Adipose tissue (tissue), 3 donors: ENCODE data around the gene SCO1. TPM values are rescaled to one million over a fixed set of nuclear protein-coding genes. Genes with fewer than 3 reads are reported as not detected.

Experiments used
- H3K27ac ChIP-seq: one replicate; pipeline ENCODE4 v1.5.1; 2013; ENCODE audit warnings: low read depth, low read length
- WGBS, 3 donors: extraction: QIAGEN DNeasy Blood & Tissue Kit; methylation state at CpG; one replicate each; pipeline ENCODE4 v1.1.7; 2013; 5-methylcytosine and 5-hydroxymethylcytosine counted together
- polyA plus RNA-seq, 3 donors: library from polyadenylated mRNA; stranded (reverse); fragments of 200-250 nt; gene quantifications; one replicate each; pipeline ENCODE4 v1.2.3, GENCODE V29; 2013
- donor health status: healthy with polysubstance abuse.
- donor health status: Bipolar disorder and iron deficiency.
- donor health status: healthy.

SCO1 gene
- polyA plus RNA-seq, 3 donors: 7.1 to 33.6 (median 15.4) TPM

DNA sequence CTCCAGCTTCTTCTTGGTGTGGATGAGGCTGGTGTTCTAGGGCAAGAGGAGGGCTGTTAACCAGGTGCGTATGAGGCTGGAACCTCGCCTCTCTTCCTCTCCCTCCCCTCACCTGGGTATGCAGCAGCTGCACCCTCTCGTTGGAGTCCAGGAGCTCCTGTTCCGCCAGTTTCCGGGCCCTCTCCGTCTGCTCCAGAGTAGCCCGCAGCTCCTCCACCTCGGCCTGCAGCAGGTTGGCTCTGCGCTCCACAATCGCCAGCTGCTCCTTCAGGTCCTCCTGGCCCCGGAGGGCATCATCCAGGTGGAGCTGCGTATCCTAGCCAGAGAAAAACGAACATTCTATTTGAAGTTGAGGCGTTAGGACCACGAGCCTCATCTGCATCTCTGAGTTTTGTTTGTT lies 65.6 kb downstream of the SCO1 start:
- 86 to 90% (median 88%) methylated on average over 14 to 15 of the region's 15 CpGs for WGBS, 3 donors
- H3K27ac ChIP-seq: no peak overlapping the region

DNA sequence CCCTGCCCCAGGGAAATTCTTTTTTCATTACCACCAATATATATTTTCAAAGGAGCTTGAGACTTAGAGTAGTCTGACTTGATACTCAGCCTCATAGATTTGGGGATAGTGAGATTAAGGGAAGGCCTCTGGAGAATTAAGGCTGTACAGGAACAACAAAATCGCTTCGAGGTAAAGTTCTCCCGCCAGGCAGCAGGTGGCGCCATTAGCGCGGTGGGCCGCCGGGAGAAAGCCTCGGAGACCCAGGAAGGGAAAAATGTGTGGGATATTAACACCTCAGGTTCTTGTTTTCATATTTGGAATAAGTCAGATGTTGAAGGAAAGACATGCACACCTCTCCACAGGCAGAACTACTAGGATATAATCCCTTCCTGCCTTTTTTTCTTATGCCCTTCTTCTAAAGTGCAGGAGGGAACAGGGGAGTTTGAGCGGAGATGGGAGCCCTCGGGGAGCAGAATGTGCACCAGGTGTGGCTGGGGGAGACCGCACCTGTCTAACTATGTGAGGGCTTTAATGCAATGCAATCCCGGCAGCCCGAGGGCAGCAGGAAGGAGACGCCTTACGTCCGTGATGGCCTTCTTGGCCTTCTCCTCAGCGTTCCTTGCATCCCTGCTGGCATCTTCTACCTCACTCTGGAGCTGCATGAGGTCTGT lies 66.2 kb downstream of the SCO1 start:
- no peak overlapping the region for H3K27ac ChIP-seq
- WGBS, 3 donors: 50 to 52% (median 52%) methylated on average over 18 of the region's 18 CpGs

DNA sequence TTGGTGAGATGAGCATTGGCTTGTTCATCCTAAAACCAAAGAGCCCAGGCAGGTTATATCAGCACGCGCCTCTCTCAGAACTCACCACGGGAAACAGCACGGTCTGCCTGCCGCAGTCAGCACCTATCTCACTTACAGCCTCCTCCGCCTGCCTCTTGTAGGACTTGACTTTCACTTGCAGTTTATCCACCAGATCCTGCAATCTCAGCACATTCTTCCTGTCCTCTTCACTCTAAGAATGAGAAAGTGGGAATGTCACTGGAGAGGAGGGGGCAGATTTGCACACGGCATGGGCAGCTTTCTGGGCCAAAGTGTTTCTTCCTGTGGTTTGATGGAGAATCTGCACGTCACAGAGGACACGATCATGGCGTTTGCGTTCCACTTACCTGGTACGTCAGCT lies 67.6 kb downstream of the SCO1 start:
- WGBS, 3 donors: 93 to 96% (median 93%) methylated on average over 12 of the region's 12 CpGs
- no peak overlapping the region for H3K27ac ChIP-seq

DNA sequence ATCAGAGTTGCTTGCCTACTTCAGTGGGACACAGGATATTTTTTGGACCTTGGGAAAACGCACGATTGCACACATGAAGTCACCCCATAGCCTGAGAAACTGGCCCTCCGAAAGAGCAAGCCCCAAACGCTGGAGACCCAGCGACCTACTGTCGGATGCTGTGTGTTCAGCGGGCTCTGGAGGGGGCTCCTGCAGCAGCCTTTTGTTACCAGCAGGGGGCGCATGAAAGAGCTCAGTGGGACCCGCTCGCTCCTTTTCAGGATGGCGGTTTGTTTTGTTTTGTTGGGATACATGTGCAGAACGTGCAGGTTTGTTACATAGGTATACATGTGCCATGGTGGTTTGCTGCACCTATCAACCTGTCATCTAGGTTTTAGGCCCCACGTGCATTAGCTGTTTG lies 68.6 kb downstream of the SCO1 start:
- no peak overlapping the region for H3K27ac ChIP-seq
- 84 to 89% (median 87%) methylated on average over 13 of the region's 13 CpGs for WGBS, 3 donors

DNA sequence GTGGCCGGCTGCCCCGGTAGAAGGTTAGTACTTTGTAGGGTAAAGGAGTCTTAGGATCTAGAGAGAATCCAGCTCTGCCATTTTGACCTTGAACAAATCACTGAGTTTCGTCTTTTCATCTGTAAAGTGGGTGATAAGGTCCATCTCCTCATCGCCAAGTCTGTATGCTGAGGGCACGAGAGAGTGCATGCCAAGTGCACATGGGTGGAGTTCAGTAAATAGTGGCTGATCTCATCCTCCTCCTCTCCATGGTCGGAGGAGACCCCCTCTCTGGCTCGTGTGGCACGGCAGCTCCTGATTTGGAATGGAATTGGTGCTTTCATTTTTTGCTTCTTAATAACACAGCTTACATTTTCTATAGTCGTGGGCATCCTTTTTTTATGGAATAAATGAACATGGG lies 70.9 kb downstream of the SCO1 start:
- WGBS, 3 donors: 69 to 78% (median 77%) methylated on average over 9 of the region's 9 CpGs
- H3K27ac ChIP-seq: no peak overlapping the region

DNA sequence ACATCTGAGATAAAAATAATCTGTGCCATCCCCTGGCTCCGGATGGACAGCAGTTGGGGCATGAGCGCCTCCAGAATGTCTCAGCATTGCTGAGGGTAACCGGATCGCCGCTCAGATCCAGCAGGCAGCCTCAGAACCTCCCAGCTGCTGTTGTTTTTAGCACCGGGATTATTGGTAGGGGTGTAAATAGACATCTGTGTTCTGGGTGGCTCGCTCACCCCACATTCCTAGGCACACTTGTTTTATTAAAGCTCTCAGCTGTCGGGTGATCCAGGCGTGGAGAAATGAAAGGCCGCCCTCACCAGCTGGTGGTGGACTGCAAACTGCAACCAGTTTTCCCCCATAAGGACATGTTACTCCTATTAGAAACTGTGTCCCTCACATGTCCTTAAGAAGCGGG lies 72.4 kb downstream of the SCO1 start:
- WGBS, 3 donors: 88 to 93% (median 92%) methylated on average over 11 of the region's 11 CpGs
- no peak overlapping the region for H3K27ac ChIP-seq

DNA sequence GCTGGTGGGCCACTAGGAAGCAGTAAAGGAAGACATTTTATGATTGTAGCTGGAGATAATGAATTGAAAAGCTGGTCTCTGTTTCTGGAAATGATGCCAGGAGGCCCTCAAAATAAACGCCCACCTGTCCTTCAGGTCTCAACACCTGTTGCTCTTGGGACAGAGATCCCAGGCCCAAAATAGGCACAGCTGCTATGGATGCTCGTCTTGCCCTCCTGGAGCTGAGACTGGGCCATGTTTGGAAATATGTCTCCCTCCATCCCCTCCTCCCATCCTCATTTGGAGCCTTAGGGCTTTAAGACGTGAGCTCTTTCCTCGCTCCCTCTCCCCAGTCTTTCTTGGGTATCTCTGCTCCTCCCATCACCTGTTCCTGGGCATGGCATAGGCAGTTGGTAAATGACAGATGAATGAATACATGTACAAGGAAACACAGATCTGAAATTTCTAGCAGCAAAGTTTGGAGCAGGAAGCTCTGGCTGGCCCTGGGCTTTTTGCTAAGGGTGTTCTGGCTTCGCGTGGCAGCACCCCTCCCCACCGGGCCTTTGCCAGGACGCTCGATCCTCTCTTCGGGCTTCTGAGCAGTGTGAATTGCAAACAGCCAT lies 73.5 kb downstream of the SCO1 start:
- 87 to 89% (median 88%) methylated on average over 10 of the region's 10 CpGs for WGBS, 3 donors
- H3K27ac ChIP-seq: no peak overlapping the region

DNA sequence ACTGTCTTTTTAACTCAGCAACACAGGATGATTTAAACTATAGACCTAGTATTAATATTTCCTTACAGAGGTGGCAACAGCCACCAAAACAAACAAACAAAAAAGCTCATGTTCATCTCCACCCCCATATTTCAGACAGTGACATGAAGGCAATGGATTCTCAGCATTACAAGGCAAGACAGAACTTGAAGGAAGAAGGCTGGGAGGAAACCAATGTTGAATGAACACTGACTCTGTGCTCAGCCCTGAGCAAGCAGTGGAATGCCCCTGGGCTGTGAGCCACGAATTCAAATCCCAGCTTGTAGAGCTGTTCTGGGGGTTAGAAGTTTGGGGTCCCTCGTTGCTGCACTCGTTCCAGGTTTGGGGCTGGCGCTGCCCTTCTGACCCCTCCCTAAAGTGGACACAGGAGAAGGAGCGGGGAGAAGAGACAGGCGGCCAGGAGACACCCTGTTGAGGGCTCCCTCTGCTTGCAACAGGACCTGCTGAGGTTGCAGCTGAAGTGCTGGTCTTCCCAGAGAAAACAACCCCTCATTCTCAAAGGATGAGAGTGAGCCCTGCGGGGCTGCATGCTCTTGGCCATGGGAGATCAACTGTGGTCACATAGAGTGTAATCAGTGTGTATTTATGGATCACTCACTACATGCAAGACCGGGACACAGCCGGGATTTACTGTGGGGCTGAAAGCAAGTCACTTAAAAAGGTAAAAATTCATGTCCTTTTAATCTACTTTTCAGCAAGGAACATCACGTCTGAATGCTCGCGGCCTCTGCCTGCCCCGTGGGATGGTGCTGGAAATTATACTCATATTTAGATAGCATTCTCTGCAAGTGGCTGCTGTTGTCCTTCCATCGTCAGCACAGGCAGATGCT lies 74.5 kb downstream of the SCO1 start:
- 73 to 81% (median 79%) methylated on average over 14 of the region's 14 CpGs for WGBS, 3 donors

More for the DNA sequence above, 74.5 kb downstream of the SCO1 start:
- no peak overlapping the region for H3K27ac ChIP-seq

Other genes starting within 250 kb of the SCO1 start
- gene MYH4, start 228.0 kb downstream of the SCO1 start, polyA plus RNA-seq: not detected
- under 1 TPM in 2 of 3 donors, not detected in 1; 0.05 to 0.06 TPM for gene MYH1, start 179.0 kb downstream of the SCO1 start, polyA plus RNA-seq
- under 1 TPM in 2 of 3 donors, not detected in 1; 0.07 to 0.33 TPM for gene MYH2, start 147.9 kb downstream of the SCO1 start, polyA plus RNA-seq
- 1 to 10 TPM; 1.1 to 3.0 (median 2.6) TPM for gene MYH3, start 40.2 kb downstream of the SCO1 start, polyA plus RNA-seq
- gene ADPRM, start 61 bp upstream of the SCO1 start, polyA plus RNA-seq: 1 to 10 TPM; 8.3 to 9.2 (median 8.6) TPM
- 10 to 100 TPM in 2 of 3 donors, 1 to 10 TPM in 1; 5.2 to 21.0 (median 18.1) TPM for gene TMEM220, start 32.5 kb upstream of the SCO1 start, polyA plus RNA-seq
- gene TMEM238L, start 106.6 kb upstream of the SCO1 start, polyA plus RNA-seq: 1 to 10 TPM in 1 of 3 donors, not detected in 2; 2.6 TPM
- under 1 TPM in 1 of 3 donors, not detected in 2; 0.03 TPM for gene PIRT, start 140.6 kb upstream of the SCO1 start, polyA plus RNA-seq